ENCODE measurements around the gene AK5. TPM values are rescaled to one million over a fixed set of nuclear protein-coding genes. Genes with fewer than 3 reads are reported as not detected.
A peak's percentile ranks its signal among the peaks of the same experiment; 100 is the strongest.

AK5 gene
- total and polyA plus RNA-seq, 8 donors: 0.11 to 0.87 (median 0.28) TPM; not detected in 1

DNA sequence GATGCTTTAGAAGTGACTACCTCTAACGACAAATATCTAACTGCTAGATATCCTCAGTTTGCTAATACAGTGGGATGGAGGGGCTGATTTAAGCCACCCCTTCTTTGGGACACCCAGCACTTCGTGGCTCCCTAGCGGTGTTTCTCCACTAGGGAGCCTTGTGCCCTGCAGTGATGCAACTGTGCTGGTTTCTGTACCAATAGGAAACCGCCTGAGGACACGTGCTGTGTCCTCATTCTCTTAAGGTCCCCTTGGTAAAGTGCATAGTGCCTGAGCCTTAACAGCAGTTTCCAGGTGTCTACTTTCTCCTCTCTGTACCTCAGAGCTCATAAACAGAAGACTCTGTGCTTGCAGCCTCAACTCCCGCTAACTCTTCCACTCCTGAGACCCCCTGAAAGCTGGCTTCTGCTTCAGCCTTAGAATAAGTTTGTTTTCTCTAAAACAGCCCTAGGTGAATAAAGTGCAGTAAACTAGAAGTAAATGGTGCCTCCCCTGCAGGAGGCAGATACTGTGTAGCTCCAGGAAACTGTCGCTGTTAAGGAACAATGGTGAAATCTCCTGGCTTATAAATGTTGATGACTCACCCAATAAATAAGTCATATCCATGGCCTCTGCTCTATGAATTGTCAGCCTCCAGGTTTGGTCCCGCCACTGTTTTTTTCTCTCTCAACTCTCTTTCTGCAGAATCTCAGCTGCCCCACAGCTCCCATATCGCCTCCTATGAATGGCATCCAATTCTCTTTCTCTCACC lies 130.4 kb downstream of the AK5 start:
- H3K4me1 ChIP-seq: no peaks in the 10 kb centered on the region
- H3K36me3 ChIP-seq: peaks cover 0 to 2% (median 0%) of the 10 kb centered on the region in 3 donors
- intact Hi-C loops (cut with DNase I): no loop called here
- H3K27me3 ChIP-seq: peaks cover 0 to 3% (median 0%) of the 10 kb centered on the region in 4 donors
- WGBS, 2 donors: 67 to 77% methylated on average over 9 of the region's 9 CpGs
- FAIRE-seq: no peak
- TF ChIP-seq, protein P1, sequence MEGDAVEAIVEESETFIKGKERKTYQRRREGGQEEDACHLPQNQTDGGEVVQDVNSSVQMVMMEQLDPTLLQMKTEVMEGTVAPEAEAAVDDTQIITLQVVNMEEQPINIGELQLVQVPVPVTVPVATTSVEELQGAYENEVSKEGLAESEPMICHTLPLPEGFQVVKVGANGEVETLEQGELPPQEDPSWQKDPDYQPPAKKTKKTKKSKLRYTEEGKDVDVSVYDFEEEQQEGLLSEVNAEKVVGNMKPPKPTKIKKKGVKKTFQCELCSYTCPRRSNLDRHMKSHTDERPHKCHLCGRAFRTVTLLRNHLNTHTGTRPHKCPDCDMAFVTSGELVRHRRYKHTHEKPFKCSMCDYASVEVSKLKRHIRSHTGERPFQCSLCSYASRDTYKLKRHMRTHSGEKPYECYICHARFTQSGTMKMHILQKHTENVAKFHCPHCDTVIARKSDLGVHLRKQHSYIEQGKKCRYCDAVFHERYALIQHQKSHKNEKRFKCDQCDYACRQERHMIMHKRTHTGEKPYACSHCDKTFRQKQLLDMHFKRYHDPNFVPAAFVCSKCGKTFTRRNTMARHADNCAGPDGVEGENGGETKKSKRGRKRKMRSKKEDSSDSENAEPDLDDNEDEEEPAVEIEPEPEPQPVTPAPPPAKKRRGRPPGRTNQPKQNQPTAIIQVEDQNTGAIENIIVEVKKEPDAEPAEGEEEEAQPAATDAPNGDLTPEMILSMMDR (IDR thresholded peaks at IDR 0.05): no peak
- DNase-seq: no peak
- no peak overlapping the region for H3K27ac ChIP-seq
- H3K4me3 ChIP-seq: no peak overlapping the region
- H3K9me3 ChIP-seq: no peaks in the 10 kb centered on the region
- no peak for ATAC-seq

DNA sequence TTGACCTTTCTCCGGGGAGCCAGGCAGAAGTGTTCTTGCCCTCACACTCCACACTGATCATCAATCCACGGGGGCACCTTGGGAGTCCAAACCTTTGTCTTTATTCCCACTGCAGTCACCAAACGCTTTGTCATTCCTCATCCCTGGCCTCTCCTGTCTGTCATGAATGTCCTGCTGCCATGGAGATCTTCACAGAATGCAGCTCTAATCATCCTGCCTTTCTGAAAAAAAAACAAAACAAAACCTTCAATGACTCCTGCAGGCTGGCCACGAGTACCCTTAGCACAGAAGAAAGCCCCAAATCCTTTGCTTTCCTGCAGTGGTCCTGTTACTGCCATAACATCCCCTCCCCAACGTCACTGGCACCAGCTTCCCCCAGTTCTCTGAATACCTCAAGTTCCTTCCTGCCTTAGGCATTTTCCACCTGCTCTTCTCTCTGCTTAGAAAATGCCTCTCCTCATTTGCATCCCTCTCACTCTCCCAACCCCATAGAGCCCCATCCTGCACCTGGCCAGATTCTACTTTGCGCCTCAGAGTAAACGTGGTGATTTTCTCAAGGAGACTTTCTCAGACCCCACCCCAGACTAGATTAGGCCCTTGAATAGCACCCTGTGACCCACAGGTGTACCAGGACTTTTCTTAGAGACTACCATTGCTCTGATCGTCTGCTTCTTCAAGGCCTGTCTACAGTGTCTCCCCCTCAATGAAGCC lies 131.2 kb downstream of the AK5 start:
- Histone ChIP-seq H3K4me3 (no peak overlapping the region), H3K27me3 (peaks cover 0 to 3% (median 0%) of the 10 kb centered on the region in 4 donors), H3K27ac (no peak overlapping the region), H3K4me1 (no peaks in the 10 kb centered on the region), H3K36me3 (peaks cover 0 to 3% (median 0%) of the 10 kb centered on the region in 3 donors), H3K9me3 (no peaks in the 10 kb centered on the region)
- ATAC-seq (no peak), DNase-seq (no peak), FAIRE-seq (no peak)
- intact Hi-C loops (cut with DNase I): no loop called here
- 40 to 45% methylated on average over 8 of the region's 8 CpGs for WGBS, 2 donors
- TF ChIP-seq, protein P1 (IDR thresholded peaks at IDR 0.05): no peak

DNA sequence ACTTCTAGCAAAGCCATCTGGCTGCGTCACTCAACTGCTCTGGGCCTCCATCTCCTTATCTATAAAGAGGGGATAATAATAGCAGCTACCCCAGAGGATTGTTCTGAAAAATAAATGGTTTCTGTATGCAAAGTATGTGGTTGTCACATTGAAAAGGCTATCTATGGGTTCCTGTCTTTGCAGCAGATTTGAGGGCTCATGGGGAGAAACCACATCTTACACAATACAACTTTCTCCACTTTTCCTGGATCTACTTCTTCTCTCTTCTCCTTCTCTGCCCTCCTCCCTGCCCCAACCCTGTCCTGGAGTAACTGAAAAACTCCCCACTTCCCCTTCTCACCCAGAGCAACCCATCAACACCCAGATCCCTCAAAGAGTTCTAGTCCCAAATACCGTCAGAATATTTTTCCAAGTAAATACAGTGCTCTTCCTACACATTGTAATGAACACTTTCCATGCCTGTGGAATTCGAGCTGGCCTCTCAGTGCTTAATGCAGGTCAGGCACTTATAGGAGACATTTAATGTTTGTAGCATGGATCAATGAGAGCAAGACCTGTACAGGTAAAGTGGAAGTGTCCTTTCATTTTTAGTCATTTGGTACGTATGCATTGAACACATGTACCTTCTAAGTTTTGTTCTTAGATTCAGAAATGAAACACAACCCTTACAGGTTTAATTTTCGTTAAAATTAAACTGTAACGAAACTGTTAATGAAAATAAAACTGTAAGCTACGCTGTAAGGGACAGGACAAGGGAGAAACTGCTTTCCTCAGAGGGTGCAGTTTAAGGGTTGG lies 131.9 kb downstream of the AK5 start:
- TF ChIP-seq, protein P1 (IDR thresholded peaks at IDR 0.05): no peak
- H3K27ac ChIP-seq: no peak overlapping the region
- peak in 2 of 4 donors; percentile 16 to 29 for ATAC-seq
- H3K36me3 ChIP-seq: peaks cover 0 to 3% (median 0%) of the 10 kb centered on the region in 3 donors
- peaks cover 0 to 3% (median 0%) of the 10 kb centered on the region in 4 donors for H3K27me3 ChIP-seq
- H3K4me1 ChIP-seq: no peaks in the 10 kb centered on the region
- intact Hi-C loops (cut with DNase I): no loop called here
- no peak overlapping the region for H3K4me3 ChIP-seq
- no peak for FAIRE-seq
- no peaks in the 10 kb centered on the region for H3K9me3 ChIP-seq
- DNase-seq: no peak
- WGBS, 2 donors: 52 to 66% methylated on average over 7 of the region's 7 CpGs

DNA sequence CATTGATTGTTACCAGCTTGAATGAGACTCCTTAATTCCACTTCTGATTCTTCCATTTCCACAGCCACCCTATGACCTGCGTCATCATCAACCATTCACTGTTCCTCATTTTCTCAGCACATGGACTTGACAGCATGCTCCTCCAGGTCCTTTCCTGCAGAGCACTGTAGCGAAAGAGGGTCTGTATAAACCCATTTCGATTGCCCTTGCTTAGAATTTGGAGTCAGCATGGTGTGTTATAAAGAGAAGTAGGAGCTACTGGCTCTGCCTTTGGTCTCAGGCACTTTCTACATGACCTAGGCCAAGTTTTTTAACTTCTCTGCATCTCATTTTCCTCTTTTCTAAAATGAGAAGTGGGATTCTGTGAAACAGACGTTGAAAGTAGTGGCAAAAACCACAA lies 133.8 kb downstream of the AK5 start:
- no peak overlapping the region for H3K27ac ChIP-seq
- H3K4me3 ChIP-seq: no peak overlapping the region
- peaks cover 0 to 3% (median 0%) of the 10 kb centered on the region in 4 donors for H3K27me3 ChIP-seq
- intact Hi-C loops (cut with DNase I): no loop called here
- no peaks in the 10 kb centered on the region for H3K9me3 ChIP-seq
- FAIRE-seq (no peak), DNase-seq (no peak), ATAC-seq (no peak)
- TF ChIP-seq, protein P1 (IDR thresholded peaks at IDR 0.05): no peak
- peaks cover 0 to 3% (median 0%) of the 10 kb centered on the region in 3 donors for H3K36me3 ChIP-seq
- H3K4me1 ChIP-seq: no peaks in the 10 kb centered on the region
- 52 to 73% methylated on average over 4 of the region's 4 CpGs for WGBS, 2 donors

Data from pancreas (tissue), 10 donors.